Endothelial cell of umbilical vein (primary cell): Measurements from ENCODE around the gene SYT7. TPM values are rescaled to one million over a fixed set of nuclear protein-coding genes. Genes with fewer than 3 reads are reported as not detected.

Experiments used
- BruUV-seq: library from RNA; stranded (reverse); fragments of 400-500 nt; replicated peaks from 2 replicates; lab custom pipeline; 2021; lab: Mats Ljungman, UMichigan
- CTCF ChIA-PET: fragments of 300-600, 350-600 bp; sonication (Branson Sonifier 250); formaldehyde crosslinking; loops from one replicate; lab custom pipeline; 2021; ENCODE audit warnings: antibody characterized with exemption, inconsistent platforms; lab: Charles Lee
- POLR2A ChIA-PET: fragments of 300-600, 350-600 bp; sonication (Branson Sonifier 250); formaldehyde crosslinking; loops from one replicate; lab custom pipeline; 2021; ENCODE audit warnings: antibody characterized with exemption, inconsistent platforms; lab: Charles Lee
- DNase-seq: peaks from one replicate; pipeline ENCODE4 v3.0.0-alpha.2; 2011; ENCODE audit warnings: low read depth, low spot score
- FAIRE-seq: peaks from 2 replicates; lab custom pipeline; 2011; peaks lifted over from hg19 to GRCh38; lab: Jason Lieb, UNC
- H2AFZ ChIP-seq: 2 replicates; pipeline ENCODE4 v1.6.0; 2012; ENCODE audit warnings: low read depth, low read length, control low read depth, inconsistent platforms
- H3K27ac ChIP-seq: 2 replicates; pipeline ENCODE4 v1.5.1; 2011; ENCODE audit warnings: low read depth, mild to moderate bottlenecking, control low read depth, low read length, moderate library complexity; ENCODE audit not compliant: insufficient read depth
- H3K27me3 ChIP-seq, 2 experiments: 2 replicates each; pipeline versions ENCODE4 v1.6.0 to v1.6.1; 2011; ENCODE audit warnings: low read length in 2 of 2, mixed read lengths in 1 of 2; ENCODE audit not compliant: control insufficient read depth in 2 of 2, insufficient read depth in 2 of 2
- H3K36me3 ChIP-seq, 2 experiments: 2 replicates in 1 of 2; 3 replicates in 1 of 2; pipeline ENCODE4 v1.5.1; 2011; ENCODE audit warnings: low read length in 2 of 2, mild to moderate bottlenecking in 1 of 2, moderate library complexity in 1 of 2; ENCODE audit not compliant: control insufficient read depth in 2 of 2, insufficient read depth in 2 of 2; ENCODE audit errors: extremely low read depth in 1 of 2
- H3K4me1 ChIP-seq: 3 replicates; pipeline ENCODE4 v1.5.1; 2011; ENCODE audit warnings: mild to moderate bottlenecking, low read length; ENCODE audit not compliant: control insufficient read depth, insufficient read depth; ENCODE audit errors: extremely low read depth
- H3K4me2 ChIP-seq: 2 replicates; pipeline ENCODE4 v1.6.1; 2011; ENCODE audit warnings: low read length, control low read depth, mixed read lengths; ENCODE audit not compliant: insufficient read depth
- H3K4me3 ChIP-seq, 3 experiments: fragments of 200-600 bp in 1 of 3; sonication (generic), shearing (Covaris generic) in 1 of 3; replicated peaks in 1 of 3; 2 replicates each; pipeline ENCODE4 v1.5.1; 2011 to 2016; ENCODE audit warnings: control low read depth in 3 of 3, low read length in 3 of 3, mild to moderate bottlenecking in 2 of 3, inconsistent platforms in 1 of 3, low read depth in 1 of 3, moderate library complexity in 1 of 3; ENCODE audit not compliant: insufficient read depth in 1 of 3
- H3K79me2 ChIP-seq: 2 replicates; pipeline ENCODE4 v1.6.0; 2012; ENCODE audit warnings: low read length, inconsistent platforms; ENCODE audit not compliant: control insufficient read depth, insufficient read depth
- H3K9ac ChIP-seq: replicated peaks from 2 replicates; pipeline ENCODE3; 2011; ENCODE audit warnings: low read length, control low read depth; ENCODE audit not compliant: insufficient read depth; ENCODE audit errors: extremely low read depth
- H3K9me1 ChIP-seq: replicated peaks from 3 replicates; pipeline ENCODE4 v1.6.0; 2011; ENCODE audit warnings: mild to moderate bottlenecking, low read length; ENCODE audit not compliant: control insufficient read depth, insufficient read depth; ENCODE audit errors: extremely low read depth
- H3K9me3 ChIP-seq: replicated peaks from 2 replicates; pipeline ENCODE4 v1.5.1; 2012; ENCODE audit warnings: low read length, inconsistent platforms; ENCODE audit not compliant: control insufficient read depth, insufficient read depth
- H4K20me1 ChIP-seq: replicated peaks from 2 replicates; pipeline ENCODE3; 2011; ENCODE audit warnings: mild to moderate bottlenecking, low read length; ENCODE audit not compliant: control insufficient read depth, insufficient read depth; ENCODE audit errors: extremely low read depth
- FOS ChIP-seq: IDR thresholded peaks from 2 replicates; pipeline ENCODE4 v1.6.1; 2011; ENCODE audit warnings: mild to moderate bottlenecking, low read length, moderate library complexity, borderline replicate concordance; ENCODE audit not compliant: insufficient read depth
- GATA2 ChIP-seq: IDR thresholded peaks from 2 replicates; pipeline ENCODE4 v1.7.0; 2011; ENCODE audit warnings: low read depth, mild to moderate bottlenecking, moderate library complexity, mixed read lengths, low read length; ENCODE audit not compliant: insufficient read length, insufficient read depth
- JUN ChIP-seq: IDR thresholded peaks from 2 replicates; pipeline ENCODE4 v1.6.1; 2011; ENCODE audit warnings: borderline replicate concordance, low read depth; ENCODE audit not compliant: insufficient read length, insufficient read depth
- MYC ChIP-seq: IDR thresholded peaks from one replicate; pipeline ENCODE4 v1.6.1; 2011; ENCODE audit warnings: mild to moderate bottlenecking, low read depth, low read length
- POLR2A ChIP-seq: IDR thresholded peaks from 2 replicates; pipeline ENCODE4 v1.6.1; 2012; ENCODE audit warnings: low read depth, mild to moderate bottlenecking, control low read depth, low read length
- dilution Hi-C: fragments of 300-500 bp; cut with MboI; formaldehyde crosslinking; loops from one replicate; pipeline ENCODE4 v1.15.0; 2019; ENCODE audit warnings: low sequenced_read_pairs; ENCODE audit not compliant: extremely low pct_ligation_motif_present
- intact Hi-C: fragments of 100-400 bp; cut with micrococcal nuclease; formaldehyde crosslinking; loops from one replicate; pipeline ENCODE4 v1.10.0; 2022
- polyA plus RNA-seq, 4 experiments: library from polyadenylated mRNA; depleted of rRNA in 3 of 4; stranded (reverse) in 3 of 4; unstranded in 1 of 4; fragments of >200 nt; gene quantifications; 2 replicates each; pipeline versions ENCODE4 v1.2.1 to v1.2.3, GENCODE V29; 2011 to 2012; ENCODE audit warnings: missing spikeins in 1 of 4
- total RNA-seq: library from RNA; stranded (reverse); gene quantifications from 2 replicates; pipeline ENCODE4 v1.2.3, GENCODE V29; 2021
- TF ChIP-seq, protein P1 (sequence below): IDR thresholded peaks from 2 replicates; pipeline ENCODE4 v1.6.1; 2011; ENCODE audit not compliant: insufficient read depth, insufficient read length

Gene SYT7
- total and polyA plus RNA-seq, 2 donors (not counting 3 experiments of a cell fraction or from before 2014, with no cell fraction given) = 0.08 to 0.55 TPM

- H3K4me2 ChIP-seq = no peak overlapping the region
- H3K4me1 ChIP-seq = no peaks in the 10 kb centered on the region
- no TSS peak for BruUV-seq
- no peak overlapping the region for H3K4me3 ChIP-seq
- no peaks in the 10 kb centered on the region for H3K9me3 ChIP-seq
- POLR2A ChIA-PET = no interaction called here
- no peaks in the 10 kb centered on the region for H3K27me3 ChIP-seq
- no peak for TF ChIP-seq GATA2
- H3K9me1 ChIP-seq = no peaks in the 10 kb centered on the region
- CTCF ChIA-PET = interaction anchor here (1.1 to 2.3 kb wide), 4 partner anchors 9 to 23 kb away, joined by 3 to 11 read pairs (median 6); no protein-coding TSS in a partner anchor
- H3K27ac ChIP-seq = no peak overlapping the region
- no peak for DNase-seq
- no peaks in the 10 kb centered on the region for H3K79me2 ChIP-seq
- FAIRE-seq = no peak
- intact Hi-C loops (no loop called here), dilution Hi-C loops (no loop called here)
- H2AFZ ChIP-seq = no peak overlapping the region
- H3K36me3 ChIP-seq = no peaks in the 10 kb centered on the region
- H3K9ac ChIP-seq = no peak overlapping the region
- H4K20me1 ChIP-seq = no peaks in the 10 kb centered on the region
Measured at GRCh38 chr11:61540528-61540927, 40.3 kb downstream of the SYT7 start.

GRCh38 chr11:61539831-61540357 is 41.0 kb downstream of the SYT7 start:
- no peaks in the 10 kb centered on the region for H3K9me1 ChIP-seq
- ChIA-PET CTCF (interaction anchor here (1.1 to 2.3 kb wide), 4 partner anchors 9 to 23 kb away, joined by 3 to 11 read pairs (median 6); no protein-coding TSS in a partner anchor), POLR2A (no interaction called here)
- H3K4me2 ChIP-seq = no peak overlapping the region
- no peak for DNase-seq
- no peaks in the 10 kb centered on the region for H3K36me3 ChIP-seq
- no peak overlapping the region for H3K9ac ChIP-seq
- no peak overlapping the region for H2AFZ ChIP-seq
- intact Hi-C loops (no loop called here), dilution Hi-C loops (no loop called here)
- no peaks in the 10 kb centered on the region for H3K9me3 ChIP-seq
- no peak overlapping the region for H3K4me3 ChIP-seq
- no peaks in the 10 kb centered on the region for H3K79me2 ChIP-seq
- no peaks in the 10 kb centered on the region for H3K4me1 ChIP-seq
- H3K27ac ChIP-seq = no peak overlapping the region
- no peaks in the 10 kb centered on the region for H4K20me1 ChIP-seq
- TF ChIP-seq, protein P1, sequence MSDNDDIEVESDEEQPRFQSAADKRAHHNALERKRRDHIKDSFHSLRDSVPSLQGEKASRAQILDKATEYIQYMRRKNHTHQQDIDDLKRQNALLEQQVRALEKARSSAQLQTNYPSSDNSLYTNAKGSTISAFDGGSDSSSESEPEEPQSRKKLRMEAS = no peak
- no peak for TF ChIP-seq POLR2A
- no peak for TF ChIP-seq FOS
- TF ChIP-seq MYC = no peak
- TF ChIP-seq JUN = no peak
- no peak for FAIRE-seq
- no TSS peak for BruUV-seq
- no peaks in the 10 kb centered on the region for H3K27me3 ChIP-seq
